Measurements from ENCODE around the gene POU6F1.

Gene POU6F1

DNA sequence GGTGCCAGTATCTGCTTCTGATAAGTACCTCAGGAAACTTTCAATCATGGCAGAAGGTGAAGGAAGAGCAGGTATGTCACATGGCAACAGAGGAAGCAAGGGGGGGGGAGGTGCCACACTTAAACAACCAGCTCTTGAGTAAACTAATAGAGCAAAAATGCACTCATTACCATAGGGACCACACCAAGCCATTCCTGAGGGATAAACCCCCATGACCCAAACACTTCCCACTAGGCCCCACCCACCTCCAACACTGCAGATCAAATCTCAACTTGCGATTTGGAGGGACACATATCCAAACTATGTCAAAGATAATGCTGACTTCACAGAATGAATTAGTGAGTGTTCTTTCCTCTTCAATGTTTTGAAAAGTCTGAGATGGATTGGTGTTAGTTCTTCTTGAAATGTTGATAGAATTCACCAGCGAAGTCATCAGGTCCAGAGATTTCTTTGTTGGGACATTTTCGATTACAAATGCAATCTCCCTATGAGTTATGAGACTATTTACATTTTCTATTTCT lies 61.6 kb downstream of the POU6F1 start:
- DNase-seq (ENCODE audit: low read depth), result no peak

DNA sequence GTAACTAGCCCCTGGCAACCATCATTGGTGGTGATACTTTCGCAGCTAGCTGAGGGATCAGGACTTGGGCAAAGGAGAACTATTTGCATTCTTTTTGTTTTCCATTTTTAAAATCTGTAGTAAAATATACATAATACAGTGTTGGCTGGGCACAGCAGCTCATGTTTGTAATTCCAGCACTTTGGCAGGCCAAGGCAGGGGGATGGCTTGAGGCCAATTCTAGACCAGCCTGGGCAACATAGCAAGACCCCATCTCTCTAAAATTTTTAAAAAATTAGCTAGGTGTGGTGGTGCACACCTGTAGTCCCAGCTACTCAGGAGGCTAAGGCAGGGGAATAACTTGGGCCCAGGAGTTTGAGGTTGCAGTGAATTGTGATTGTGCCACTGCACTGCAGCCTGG lies 64.9 kb downstream of the POU6F1 start:
- no peak for DNase-seq (ENCODE audit: low read depth)

DNA sequence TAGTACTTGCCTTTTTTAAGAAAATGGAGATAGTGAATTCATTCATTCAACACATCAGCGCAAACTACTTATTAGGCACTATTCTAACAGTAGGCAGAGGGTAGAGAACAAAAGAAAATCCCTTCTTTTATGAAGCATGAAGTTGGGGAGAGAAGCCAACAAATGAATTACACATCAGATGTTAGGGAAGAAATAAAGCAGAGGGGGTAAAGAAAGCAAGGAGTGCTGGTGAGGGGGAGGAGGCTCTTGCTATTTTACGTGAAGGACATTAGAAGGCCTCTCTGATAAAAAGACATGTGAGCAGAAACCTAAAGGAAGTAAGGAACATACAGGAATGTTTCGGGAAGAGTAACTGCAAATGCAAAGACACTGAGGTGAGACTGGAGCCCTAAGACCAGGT lies 67.1 kb downstream of the POU6F1 start:
- DNase-seq (ENCODE audit: low read depth), result no peak

- no peak for DNase-seq (ENCODE audit: low read depth)
Observed at GRCh38 chr12:51147309-51147708, 70.6 kb downstream of the POU6F1 start.

- no peak for DNase-seq (ENCODE audit: low read depth)
Observed at GRCh38 chr12:51139292-51139844, 78.5 kb downstream of the POU6F1 start.

Data from GM04503 (cell line).